GM08714 (cell line): ENCODE measurements around the gene CCR3.

ENCODE experiments used
- H3K4me3 ChIP-seq: fragments of 200-500 bp; sonication (Bioruptor generic); 2 replicates; pipeline ENCODE4 v1.5.1; 2014; ENCODE audit warnings: mild to moderate bottlenecking, low read length, inconsistent platforms
- ZNF274 ChIP-seq: IDR thresholded peaks from 2 replicates; pipeline ENCODE4 v1.6.1; 2012; ENCODE audit warnings: mild to moderate bottlenecking, low read depth, low read length

The CCR3 gene

GRCh38 chr3:46291046-46291445 lies 48.8 kb downstream of the CCR3 start:
- no peak overlapping the region for H3K4me3 ChIP-seq
- TF ChIP-seq ZNF274: no peak

GRCh38 chr3:46293035-46293724 lies 50.9 kb downstream of the CCR3 start:
- no peak overlapping the region for H3K4me3 ChIP-seq
- no peak for TF ChIP-seq ZNF274

DNA sequence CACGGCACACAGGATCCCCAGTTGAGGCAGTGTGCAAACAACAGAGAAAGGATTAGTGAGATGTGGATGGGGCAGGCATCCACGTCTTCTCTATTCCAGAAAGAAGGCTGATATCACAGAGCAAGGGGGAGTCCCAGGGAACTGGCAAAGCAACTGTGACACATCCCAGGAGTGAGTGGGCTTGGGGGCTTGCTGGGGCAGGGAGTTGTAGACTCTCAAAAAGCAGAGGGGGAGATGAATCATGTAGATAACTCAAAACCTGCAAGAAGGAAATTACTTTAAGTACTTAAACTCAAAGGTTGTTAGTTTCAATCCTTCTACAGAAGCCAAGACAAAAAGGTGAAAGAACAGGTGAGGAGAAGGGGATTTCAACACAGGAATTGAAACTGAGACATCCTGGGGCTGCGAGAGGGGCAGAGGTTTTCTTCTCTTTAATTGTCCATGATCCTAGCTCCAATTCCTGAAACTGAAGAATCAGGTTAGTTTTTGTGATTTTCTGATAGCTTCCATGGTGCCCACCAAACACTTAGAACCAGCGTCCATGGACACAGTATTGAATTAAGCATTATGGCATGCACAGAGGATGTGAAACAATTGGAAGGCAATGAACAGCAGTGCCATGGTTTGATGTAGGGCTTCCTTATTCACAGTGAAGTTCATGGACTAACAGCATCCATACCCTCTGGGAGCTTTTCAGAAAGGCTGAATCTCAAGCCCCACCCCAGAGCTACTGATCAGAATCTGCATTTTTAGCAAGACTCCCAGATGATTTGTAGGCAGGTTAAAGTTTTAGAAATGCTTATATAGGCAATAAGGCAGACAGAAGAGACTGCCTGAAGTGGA lies 52.0 kb downstream of the CCR3 start:
- no peak overlapping the region for H3K4me3 ChIP-seq
- TF ChIP-seq ZNF274: no peak

DNA sequence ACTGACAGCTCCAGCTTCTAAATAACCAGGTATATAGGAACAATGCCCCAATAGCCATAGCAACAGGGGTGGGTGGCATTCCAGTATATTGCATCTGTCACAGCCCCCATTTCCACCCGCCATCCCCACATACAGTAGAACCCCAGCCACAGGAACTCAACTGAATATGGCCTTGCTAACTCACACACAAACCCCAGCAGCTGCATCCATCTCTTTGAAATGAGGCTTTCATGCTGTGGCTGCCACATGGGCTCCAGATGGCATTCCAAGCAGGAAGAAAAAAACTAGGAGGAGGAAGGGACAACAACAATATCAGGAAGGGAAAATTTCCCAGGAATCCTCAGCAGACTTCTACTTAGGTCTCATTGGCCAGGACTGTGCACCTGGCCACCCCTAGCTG lies 54.6 kb downstream of the CCR3 start:
- no peak overlapping the region for H3K4me3 ChIP-seq
- no peak for TF ChIP-seq ZNF274

- no peak for TF ChIP-seq ZNF274
- H3K4me3 ChIP-seq: no peak overlapping the region
Observed at GRCh38 chr3:46297658-46298423, 55.6 kb downstream of the CCR3 start.

- TF ChIP-seq ZNF274: no peak
- no peak overlapping the region for H3K4me3 ChIP-seq
Observed at GRCh38 chr3:46298871-46299607, 56.8 kb downstream of the CCR3 start.

DNA sequence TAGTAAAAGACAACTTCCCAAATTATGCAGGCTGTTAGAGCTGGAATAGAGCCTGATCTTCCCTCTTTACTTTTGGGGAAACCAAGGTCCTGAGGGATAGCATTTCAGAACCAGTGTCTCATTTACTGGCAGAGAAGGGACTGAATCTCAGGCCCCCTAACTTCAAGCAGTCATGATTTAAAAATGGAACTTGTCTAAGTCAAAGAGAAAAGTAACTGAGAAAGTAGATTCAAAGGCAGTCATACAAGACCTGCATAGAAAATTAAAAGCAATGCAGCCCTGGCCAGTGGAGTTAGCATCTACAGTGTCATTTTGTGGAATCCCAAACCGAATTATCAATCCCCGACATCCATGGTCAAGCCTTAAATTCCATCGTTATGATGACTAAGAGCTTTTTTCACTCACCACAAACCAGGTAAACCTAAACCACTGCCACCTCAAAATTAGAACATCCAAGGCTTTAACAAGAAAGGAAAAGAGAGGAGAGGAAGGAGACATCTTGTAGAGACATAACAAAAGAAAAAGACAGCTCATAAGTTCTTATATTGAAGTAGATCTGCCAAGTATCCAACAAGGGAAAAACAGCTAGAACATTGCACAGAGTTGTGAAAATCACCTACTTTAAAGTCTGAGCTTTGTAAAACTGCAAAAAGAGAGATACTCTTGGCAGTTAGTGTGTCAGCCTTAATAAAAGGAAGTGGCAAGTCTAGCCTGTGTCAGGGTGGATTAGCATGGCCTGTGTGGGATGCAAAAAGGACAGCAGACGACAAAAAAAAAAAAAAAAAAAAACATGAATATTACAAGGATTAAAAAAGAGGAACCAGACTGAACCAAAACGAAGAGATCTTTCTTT lies 57.6 kb downstream of the CCR3 start:
- TF ChIP-seq ZNF274: no peak

DNA sequence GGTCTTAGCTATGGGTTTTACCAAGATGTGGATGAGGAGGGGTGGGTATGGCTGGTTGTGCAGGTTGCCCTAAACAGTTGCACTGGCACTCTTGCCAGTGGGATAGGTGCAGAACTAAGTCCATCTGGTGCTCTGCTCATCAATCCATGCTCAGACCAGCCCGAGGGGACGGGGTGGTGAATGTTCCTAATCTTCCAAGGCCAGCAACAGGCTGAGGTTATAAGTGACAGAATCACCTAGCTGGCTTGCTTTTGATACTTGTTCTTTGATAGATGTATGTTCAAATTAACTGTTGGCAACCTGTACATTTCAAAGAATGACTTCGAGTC lies 58.2 kb downstream of the CCR3 start:
- TF ChIP-seq ZNF274: no peak
- no peak overlapping the region for H3K4me3 ChIP-seq

More for the DNA sequence above, 57.6 kb downstream of the CCR3 start:
- no peak overlapping the region for H3K4me3 ChIP-seq

GRCh38 chr3:46301122-46301835 lies 59.0 kb downstream of the CCR3 start:
- no peak for TF ChIP-seq ZNF274
- H3K4me3 ChIP-seq: no peak overlapping the region

DNA sequence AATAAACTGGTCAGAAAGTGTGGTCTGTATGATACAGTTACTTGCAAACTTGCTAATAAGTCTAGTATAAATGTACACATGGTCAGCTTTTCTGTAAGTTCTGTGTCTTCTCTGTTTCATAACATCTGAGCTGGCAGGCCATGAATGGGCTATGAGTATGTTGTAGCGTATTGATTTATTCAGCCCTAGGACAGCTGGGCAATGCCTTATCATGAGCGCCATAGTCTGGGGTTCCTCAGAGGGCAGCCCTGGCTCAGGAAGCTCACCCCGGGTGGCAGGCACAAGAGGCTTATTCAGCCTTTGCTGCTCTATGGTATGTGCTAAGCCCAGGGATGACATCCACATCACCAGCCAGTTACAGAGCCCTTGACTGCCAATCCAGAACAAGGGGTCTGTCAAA lies 61.0 kb downstream of the CCR3 start:
- H3K4me3 ChIP-seq: no peak overlapping the region
- no peak for TF ChIP-seq ZNF274

GRCh38 chr3:46304739-46305138 lies 62.5 kb downstream of the CCR3 start:
- no peak for TF ChIP-seq ZNF274
- no peak overlapping the region for H3K4me3 ChIP-seq

GRCh38 chr3:46312991-46313390 lies 70.7 kb downstream of the CCR3 start:
- no peak overlapping the region for H3K4me3 ChIP-seq
- TF ChIP-seq ZNF274: no peak

- TF ChIP-seq ZNF274: no peak
Observed at GRCh38 chr3:46314517-46314916, 72.3 kb downstream of the CCR3 start.

More at GRCh38 chr3:46314517-46314916, 72.3 kb downstream of the CCR3 start:
- H3K4me3 ChIP-seq: no peak overlapping the region
